A204.1 (cell line): Measurements from ENCODE around the gene MYO3B.

ENCODE experiments used
- FAIRE-seq: peaks from 2 replicates; lab custom pipeline; 2012; peaks lifted over from hg19 to GRCh38; lab: Jason Lieb, UNC

The MYO3B gene, protein sequence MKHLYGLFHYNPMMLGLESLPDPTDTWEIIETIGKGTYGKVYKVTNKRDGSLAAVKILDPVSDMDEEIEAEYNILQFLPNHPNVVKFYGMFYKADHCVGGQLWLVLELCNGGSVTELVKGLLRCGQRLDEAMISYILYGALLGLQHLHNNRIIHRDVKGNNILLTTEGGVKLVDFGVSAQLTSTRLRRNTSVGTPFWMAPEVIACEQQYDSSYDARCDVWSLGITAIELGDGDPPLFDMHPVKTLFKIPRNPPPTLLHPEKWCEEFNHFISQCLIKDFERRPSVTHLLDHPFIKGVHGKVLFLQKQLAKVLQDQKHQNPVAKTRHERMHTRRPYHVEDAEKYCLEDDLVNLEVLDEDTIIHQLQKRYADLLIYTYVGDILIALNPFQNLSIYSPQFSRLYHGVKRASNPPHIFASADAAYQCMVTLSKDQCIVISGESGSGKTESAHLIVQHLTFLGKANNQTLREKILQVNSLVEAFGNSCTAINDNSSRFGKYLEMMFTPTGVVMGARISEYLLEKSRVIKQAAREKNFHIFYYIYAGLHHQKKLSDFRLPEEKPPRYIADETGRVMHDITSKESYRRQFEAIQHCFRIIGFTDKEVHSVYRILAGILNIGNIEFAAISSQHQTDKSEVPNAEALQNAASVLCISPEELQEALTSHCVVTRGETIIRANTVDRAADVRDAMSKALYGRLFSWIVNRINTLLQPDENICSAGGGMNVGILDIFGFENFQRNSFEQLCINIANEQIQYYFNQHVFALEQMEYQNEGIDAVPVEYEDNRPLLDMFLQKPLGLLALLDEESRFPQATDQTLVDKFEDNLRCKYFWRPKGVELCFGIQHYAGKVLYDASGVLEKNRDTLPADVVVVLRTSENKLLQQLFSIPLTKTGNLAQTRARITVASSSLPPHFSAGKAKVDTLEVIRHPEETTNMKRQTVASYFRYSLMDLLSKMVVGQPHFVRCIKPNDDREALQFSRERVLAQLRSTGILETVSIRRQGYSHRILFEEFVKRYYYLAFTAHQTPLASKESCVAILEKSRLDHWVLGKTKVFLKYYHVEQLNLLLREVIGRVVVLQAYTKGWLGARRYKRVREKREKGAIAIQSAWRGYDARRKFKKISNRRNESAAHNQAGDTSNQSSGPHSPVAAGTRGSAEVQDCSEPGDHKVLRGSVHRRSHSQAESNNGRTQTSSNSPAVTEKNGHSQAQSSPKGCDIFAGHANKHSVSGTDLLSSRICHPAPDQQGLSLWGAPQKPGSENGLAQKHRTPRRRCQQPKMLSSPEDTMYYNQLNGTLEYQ (N-terminal part only)

DNA sequence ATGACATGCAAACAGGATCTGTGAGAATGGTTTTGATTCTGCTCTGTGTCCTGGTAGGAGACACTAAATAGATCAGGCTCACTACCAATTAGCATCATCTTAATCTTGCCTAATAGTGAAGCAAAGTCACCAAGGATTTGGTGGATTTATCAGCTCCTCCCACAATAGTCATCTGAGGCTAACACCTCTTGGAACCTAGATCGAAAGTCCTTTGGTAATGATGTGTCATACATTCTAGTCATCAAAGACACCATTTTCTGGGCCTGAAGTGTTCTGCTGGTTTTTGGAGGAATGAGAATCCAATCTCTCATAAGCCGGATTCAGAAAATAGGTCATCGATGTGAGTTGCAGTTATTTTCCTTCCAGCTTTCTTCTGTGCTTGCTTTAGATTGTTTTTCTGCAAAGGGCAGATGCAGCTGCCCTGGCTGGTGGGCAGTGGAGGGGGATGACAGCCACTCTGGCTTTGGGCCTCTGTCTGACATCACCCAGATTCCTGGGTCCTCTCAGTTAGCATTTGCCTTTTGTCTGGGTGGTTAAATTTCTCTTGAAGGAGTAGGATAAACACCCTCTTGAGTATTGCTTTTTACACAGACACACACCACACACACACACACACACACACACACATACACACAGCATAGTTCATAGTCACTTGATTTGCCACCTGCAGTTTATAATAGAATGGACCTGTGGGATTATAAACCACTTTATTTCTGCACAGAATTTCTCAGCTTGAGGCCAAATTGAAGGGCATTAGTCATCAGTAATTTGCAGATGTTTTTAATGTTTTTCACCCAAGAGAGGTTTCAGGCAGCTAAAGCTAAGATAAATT, at the start of gene MYO3B:
Gene MYO3B (plus strand): TSS at position 198 of the 832 bp plus-strand sequence. CDS start 141 bp downstream, at position 339.
- FAIRE-seq = no peak

DNA sequence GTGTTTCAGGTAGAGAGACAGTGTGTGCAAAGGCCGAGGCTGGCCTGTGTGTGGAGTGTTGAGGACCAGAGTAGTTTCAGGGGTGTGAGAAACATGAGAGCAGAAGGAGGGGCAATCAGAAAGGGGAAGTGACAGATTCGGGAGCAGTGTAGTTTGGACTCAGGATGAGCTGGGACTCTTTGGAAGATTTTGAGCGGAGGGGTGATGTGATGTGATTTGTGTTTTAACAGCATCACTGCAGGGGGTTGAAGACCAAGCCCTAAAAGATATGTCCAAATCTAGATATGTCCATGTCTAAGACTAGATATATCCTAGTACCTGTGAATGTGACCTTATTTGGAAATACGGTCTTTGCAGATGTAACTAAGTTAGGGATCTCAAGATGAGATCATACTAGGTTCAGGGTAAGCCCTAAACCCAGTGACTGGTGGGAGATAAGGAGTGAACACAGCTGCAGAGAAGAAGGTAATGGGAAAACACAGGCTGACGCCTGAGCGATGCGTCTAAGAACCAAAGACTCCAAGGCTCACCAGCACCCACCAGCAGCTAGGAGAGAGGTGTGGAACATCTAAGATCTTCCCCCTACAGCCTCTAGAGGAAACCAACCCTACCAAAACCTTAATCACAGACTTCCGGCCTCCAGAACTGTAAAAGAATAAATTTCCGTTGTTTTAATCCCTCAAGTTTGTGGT, 38.5 kb upstream of the MYO3B start:
- no peak for FAIRE-seq

DNA sequence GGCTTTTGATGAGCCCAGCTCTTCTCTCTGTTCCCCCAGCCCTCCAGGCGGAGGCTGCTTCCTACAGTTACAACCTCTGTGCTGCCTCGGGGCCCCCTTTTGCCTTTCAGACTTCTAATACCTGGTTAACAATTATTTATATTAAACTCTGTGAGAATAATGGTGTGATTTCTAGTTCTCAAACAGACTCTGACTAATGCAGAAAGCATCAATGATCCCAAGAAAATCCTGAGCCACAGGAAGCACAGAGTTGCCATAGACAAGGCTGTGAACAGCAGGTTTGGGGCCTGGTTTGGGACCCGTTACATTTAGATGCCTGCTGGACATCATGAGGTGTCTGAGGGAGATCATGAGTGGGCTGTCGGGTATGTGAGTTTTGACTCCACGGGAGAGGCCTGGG, 37.4 kb upstream of the MYO3B start:
- FAIRE-seq = no peak

DNA sequence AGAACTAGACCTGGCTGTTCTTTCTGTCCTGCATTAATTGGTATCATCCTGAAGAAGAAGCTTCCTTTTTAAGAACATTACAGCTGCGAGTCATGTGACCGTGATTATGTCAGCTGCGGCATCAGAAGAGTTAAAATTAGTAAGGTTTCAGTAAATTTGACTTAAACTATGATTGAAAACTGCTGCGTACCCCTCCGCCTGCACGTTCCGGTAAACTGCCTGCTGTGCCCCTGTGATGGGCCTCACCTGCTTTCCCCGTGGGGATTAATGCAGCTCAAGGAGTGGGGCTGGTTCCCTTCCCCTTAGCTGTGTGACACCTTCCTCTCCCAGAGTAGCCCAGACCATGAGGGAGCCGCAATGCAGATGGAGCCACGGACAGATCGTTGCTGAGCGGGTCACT, 36.1 kb upstream of the MYO3B start:
- FAIRE-seq = no peak

DNA sequence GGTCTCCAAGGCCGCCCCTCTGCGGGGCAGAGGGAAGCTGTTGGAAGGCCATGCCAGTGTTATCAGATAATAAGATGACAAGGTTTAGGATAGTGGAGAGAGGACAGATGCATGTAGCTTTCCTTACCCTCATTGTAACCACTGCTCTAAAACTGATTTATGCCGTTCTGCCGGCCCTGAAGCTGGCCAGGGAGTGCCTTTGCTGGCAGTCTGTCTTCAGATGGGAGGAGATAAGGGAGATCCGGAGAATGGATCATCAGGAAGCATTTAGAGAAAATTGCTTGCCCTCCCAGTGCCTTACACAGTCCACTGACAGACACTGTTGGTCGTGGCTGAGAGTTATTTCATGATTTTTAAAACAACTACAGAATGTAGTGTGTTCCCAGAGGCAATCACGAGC, 35.4 kb upstream of the MYO3B start:
- FAIRE-seq = no peak

DNA sequence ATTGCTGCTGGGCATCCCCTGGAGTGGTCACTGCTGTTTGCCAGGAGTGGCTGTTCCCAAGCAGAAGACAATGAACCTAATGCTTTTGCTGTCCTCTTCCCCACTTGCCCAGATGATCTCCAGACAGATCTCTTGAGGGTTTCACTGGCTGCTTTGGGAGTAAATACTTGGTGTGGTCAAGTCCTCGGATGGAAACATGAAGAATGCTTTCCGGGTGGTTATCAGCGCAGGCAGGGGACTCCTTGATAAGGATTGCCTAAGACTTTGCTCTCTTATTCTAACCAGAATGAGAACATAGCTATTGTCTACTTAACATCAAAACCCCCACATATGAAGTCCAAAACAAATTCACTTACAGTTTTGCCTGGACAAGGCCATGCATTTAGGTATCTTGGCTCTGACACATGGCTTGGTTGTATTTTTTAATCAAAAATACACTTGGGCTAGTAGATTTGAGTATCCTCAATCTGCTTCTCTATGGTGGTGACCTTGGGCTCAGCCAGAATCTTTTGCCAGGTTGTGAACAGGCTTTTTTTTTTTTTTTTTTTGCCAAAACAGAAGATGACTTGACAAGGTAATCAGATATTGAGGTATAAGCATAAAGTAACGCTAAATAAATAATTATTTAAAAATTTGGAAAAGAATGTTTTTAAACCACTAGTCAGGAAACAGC, 34.8 kb upstream of the MYO3B start:
- FAIRE-seq = no peak

DNA sequence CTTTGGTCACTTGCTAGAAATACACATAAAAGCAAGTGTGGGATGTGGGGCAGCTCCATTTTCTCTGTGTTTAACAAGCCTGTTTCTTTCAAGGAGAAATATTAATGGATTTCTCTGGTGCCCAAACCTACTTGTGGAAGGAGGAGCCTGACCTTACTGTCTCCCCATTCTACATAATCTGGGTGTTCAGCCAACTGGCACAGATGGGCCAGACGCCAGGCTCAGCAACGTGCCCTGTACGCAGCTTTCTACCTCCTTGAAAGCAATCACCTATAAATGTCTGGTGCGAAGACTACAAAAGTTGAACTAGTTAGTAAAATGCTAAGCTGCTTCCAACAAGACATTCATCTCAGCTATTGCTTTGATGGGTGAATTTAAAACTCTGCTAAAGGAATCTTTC, 33.2 kb upstream of the MYO3B start:
- no peak for FAIRE-seq

DNA sequence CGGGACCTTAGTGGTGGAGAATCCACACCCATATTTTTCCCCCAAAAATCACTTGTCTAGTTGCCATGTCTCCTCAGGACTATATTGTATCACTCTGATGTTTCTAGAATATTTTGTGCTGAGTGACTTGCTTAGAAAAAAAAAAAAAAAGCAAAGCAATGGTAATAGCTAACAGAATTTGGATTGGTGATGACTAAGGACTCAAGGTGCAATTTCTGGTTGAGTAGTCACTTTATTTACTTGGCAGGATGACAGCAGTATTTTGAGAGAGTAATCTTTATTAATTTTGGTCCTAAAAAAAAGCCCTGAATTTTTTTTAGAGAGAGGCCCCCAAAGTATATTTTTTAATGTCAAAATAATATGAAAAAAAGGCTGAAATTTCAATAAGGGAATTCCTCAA, 32.8 kb upstream of the MYO3B start:
- no peak for FAIRE-seq

DNA sequence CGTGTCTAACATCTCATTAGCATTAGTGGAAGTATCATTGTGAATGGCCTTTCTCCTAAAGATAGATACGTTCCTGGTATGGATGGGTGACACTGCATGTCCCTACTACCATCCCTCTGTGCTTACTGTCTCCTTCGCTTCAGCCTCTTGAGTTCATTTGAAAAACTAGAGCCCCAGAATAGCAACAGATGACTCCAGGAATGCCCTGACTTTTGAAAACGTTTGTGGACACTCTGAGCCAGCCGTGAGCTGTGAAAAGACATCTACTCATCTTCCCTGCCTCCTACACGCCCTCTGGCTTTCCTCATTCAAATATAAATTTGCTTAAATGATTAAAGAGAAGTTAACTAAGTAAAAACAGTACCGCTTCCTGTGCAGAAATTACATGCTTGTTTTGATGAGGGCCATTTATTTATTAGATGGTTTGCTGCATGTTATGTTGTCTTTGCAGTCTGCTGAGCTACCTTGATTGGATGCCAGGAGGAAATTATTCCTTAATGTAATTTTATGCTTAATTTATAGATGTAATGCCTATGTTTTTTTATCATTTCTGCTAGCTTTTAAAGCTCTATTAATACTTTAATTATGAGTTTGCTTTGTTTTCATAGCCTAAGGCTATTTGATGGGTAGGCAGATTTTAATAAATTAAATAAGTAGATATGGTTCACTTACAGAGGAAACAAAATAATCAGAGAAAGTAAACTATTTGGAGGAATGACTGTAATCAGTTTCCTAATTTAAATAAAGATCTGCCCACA, 32.1 kb upstream of the MYO3B start:
- no peak for FAIRE-seq

DNA sequence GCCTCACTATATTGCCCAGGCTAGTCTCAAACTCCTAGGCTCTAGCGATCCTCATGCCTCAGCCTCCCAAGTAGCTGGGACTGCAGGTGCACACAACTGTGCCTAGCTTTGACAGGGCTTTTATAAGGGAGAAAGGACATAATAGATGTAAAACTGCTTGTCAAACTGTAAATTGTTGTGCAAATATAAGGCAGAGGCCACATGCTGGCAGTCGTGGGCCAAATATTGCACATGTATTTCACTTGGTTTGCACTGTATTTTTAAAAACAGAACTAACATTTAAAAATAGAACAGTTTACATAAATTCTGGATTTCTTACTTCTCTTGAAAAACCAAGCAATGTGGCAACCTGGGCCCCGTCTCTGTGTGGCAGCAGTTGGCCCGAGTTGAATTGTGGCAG, 31.2 kb upstream of the MYO3B start:
- FAIRE-seq = no peak

DNA sequence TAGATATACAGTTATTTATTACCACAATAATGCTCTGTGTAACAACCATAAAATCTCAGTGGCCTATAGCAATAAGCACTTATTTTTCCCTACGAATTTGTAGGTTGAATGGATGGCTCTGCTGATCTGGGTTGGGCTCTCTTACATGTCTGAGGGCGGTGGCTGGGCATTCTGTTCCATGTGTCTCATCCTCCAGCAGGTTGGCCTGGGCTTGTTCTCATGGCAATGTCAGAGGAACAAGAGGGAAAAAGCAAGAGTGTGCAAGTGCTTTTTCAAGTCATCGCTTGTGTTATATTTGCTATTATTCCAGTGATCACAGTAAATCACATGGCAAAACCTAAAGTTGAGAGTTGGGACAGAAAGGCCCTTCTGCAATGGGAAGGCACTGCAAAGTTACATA, 30.4 kb upstream of the MYO3B start:
- FAIRE-seq = no peak

DNA sequence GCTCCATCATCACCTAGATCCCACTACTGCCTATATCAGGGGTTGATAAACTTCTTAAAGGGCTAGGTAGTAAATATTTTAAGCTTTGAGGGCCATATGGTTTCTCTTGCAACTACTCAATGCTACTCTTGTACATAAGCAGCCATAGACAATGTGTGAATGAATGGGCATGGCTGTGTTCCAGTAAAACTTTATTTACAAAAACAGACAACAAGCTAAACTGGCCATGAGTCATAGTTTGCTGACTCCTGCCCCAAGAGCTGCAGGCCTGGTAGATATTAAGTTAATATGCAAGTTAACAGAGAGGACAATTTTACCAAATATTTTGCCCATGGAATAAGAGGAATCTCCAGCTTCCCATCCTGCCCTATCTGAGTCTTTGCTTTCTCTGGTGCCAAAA, 29.8 kb upstream of the MYO3B start:
- FAIRE-seq = no peak

DNA sequence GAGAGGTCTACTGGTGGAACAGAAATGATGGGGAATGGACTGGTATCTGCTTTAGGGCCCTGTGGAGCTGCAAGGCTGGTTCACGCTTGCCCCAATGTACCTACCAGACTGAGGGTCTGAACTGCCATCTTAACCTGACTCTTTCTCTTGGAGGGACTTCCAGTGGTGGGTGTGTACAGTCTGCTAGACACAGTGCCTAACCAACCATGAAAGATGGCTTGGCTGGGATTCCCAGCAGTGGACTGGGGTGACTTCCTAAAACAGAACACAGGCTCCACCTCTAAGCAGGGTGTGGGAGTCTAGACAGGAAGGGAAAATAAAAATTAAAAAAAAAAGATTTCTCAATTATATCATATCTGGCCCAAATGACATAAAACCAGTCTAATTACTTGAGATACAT, 25.5 kb upstream of the MYO3B start:
- no peak for FAIRE-seq

DNA sequence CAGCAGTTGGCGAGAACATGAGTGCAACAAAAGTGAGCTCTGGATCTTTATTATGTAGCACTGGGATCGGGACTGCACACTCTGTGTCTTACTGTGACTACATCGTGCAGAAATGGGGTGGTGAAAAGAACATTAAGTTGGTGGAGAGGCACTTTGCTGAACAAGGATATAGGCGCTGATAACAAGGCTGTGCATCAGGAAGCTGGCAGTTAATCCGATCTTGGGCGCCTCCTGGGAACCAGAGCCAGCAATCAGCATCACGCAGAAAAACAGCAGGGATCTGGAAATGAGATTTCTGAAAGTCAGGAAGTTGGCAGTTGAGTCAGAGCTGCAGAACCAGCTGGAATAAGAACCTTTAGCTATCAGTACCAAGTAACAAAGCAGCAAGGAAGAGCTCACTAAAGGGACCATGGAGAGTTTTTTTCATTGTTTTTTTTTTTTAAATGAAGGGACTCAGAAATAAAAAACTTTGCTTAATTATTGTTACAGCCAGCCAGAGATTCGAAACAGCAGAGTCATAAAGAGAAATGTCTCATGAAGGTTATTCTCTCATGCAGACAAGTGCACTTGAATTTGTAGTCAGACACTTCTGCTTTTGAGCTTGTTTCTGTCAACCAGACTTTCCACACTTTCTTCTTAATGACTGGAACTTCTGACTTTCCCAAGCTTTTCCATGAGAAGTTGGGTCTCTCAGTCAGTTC, 22.8 kb upstream of the MYO3B start:
- no peak for FAIRE-seq

DNA sequence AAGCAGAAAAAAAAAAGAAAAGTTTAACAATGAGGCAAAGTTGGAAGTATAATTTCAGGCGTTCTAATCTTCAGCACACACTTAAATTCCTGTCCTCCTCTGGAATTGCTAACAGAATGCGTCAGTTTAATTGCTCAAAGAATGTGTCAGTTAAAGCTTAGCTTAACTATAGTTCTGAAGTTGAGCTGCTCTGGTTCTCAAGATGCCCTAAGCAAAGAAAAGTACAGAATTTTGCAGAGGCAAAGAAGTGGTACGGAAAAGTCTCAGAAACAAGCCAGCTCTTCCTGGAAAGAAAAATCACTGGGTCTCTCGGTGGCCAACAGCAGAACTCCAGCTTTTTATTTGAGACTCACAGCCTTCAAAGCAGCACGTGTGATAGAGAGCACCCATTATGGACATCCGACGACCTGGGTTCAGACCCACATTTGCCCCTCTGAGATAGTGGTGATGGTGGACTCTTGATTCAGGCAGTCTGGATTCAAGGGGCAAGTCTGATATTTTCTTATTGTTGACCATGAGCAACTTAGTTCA, 22.2 kb upstream of the MYO3B start:
- FAIRE-seq = no peak

DNA sequence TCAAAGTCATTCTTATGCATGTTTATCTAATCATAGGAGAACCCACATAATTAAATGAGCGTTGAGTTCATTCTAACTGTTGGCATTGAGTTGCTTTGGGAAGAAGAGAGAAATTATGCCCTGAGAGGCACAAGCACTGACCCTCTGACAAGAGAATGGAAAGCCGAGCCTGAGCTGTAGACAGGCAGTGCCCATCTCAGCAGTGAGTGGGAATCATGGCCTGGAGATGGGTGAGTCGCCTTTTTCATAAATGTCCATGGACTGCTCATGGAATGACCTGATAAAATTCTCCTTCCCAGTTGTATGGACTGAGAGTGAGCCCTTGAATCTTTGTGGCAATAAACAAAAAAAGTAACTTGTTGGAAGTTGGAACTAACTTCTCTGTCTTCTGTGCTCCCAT, 21.4 kb upstream of the MYO3B start:
- FAIRE-seq = no peak

DNA sequence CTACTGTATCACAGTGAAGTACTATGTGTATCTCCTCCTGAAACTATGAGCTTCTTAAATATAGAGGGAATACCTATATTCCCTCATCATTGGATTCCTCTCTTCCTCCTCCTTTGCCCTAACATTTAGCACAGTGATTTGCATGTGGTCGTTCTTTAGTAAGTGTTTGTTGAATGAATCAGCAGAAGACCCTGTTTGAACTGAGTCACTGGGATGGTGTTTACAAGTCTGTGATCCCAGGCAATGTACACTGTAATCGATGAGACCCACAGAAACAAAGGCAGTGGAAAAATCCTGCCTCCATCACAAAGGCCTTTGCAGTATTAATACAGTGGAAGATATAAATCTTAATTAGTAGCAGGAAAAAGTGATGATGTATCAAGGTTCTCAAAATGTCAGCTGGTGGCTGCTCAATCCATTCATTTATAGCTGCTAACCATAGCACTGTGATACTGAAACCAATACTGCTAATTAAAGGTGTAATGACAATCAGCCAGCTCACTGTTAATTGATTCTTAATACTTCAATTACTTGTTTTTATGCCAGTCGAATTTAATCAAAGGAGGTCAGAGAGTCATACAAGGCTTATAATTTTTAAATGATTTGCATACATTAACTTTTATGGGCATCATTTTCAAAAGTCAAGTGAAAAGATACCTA, 20.8 kb upstream of the MYO3B start:
- FAIRE-seq = no peak

DNA sequence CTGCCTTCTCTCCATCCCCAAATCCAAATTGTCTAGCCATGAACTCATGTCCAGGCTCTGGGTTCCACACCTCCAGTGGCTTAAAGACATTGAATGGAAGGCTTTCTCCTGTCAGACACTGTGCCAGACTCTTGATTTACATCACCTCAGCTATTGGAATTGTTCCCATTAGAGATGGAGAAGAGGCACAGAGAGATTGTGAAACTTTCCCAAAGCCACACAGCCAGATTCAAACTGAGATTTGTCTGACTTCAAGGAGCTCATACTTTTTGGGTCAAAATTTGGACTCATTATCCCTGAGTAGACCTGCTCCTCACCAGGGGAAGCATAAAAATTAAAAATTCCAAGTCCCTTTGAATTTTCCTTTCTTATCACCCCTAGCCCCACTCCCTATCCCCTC, 18.9 kb upstream of the MYO3B start:
- FAIRE-seq = no peak
